GM12892 (cell line): ENCODE data around the gene CELF1.

Experiments
- POLR2A ChIP-seq: IDR thresholded peaks from 2 replicates; pipeline ENCODE4 v1.6.1; 2011; ENCODE audit warnings: low read depth, low read length, control low read depth
- POLR2AphosphoS5 ChIP-seq: IDR thresholded peaks from 2 replicates; pipeline ENCODE4 v1.6.1; 2011; ENCODE audit warnings: low read depth, low read length, control low read depth
- TAF1 ChIP-seq: IDR thresholded peaks from 2 replicates; pipeline ENCODE4 v1.6.1; 2011; ENCODE audit warnings: low read depth, mild to moderate bottlenecking, control low read depth, low read length, borderline replicate concordance

- no peak for TF ChIP-seq POLR2A
- no peak for TF ChIP-seq POLR2AphosphoS5
- no peak for TF ChIP-seq TAF1
Observed at GRCh38 chr11:47448566-47449427, 104.1 kb downstream of the CELF1 start, which contains the start of gene RAPSN.
